ENCODE data around the gene TBL2.

- TF ChIP-seq POLR2AphosphoS5 (IDR thresholded peaks at IDR 0.05; ENCODE audit: low read depth, low read length) (no peak; the same call in 1 of the 2 replicates), REST (IDR thresholded peaks at IDR 0.05; ENCODE audit: insufficient read depth in 1 of 2, low read depth in 2 of 2, low read length in 2 of 2) (no peak), SIN3A (IDR thresholded peaks at IDR 0.05; ENCODE audit: borderline replicate concordance, insufficient read depth, low read length) (no peak), FOXP2 (optimal IDR thresholded peaks at IDR 0.05; ENCODE audit: borderline replicate concordance, extremely low read depth, extremely low read length, insufficient read depth) (no peak), TAF1 (IDR thresholded peaks at IDR 0.05; ENCODE audit: borderline replicate concordance, insufficient read depth, low read length) (no peak)
Observed at GRCh38 chr7:73567846-73568685, 10.3 kb downstream of the TBL2 start.

Measured in PFSK-1 (cell line).